HCT116 (cell line): Measurements from ENCODE around the gene CUEDC2. TPM values are rescaled to one million over a fixed set of nuclear protein-coding genes. Genes with fewer than 3 reads are reported as not detected.

Experiments
- ATAC-seq: fragments of 200-7000 bp; cut with Tn5 transposase; 2 replicates; pipeline ENCODE4 v1.9.1; 2020; ENCODE audit warnings: mild to moderate bottlenecking, moderate library complexity
- BruUV-seq: library from RNA; stranded (reverse); fragments of 400-500 nt; replicated peaks from 2 replicates; lab custom pipeline; 2021; lab: Mats Ljungman, UMichigan
- CTCF ChIA-PET: fragments of 300-600 bp; sonication (Branson Sonifier 250); formaldehyde crosslinking; loops from one replicate; lab custom pipeline; 2021; ENCODE audit warnings: antibody characterized with exemption; lab: Charles Lee
- POLR2A ChIA-PET: fragments of 300-600, 350-600 bp; sonication (Branson Sonifier 250); formaldehyde crosslinking; loops from one replicate; lab custom pipeline; 2021; ENCODE audit warnings: antibody characterized with exemption; lab: Charles Lee
- RAD21 ChIA-PET, 2 experiments: fragments of 300-600 bp; sonication (Branson Sonifier 250); formaldehyde crosslinking; loops; one replicate each; lab custom pipeline; 2023; ENCODE audit warnings: low total read pairs in 2 of 2; ENCODE audit not compliant: uncharacterized antibody in 2 of 2, unreplicated experiment in 2 of 2, low non-redundant PET in 1 of 2; lab: Charles Lee
- DNase-seq: peaks from one replicate; pipeline ENCODE4 v3.0.0-alpha.2; 2010; ENCODE audit warnings: low read depth, low spot score
- H2AFZ ChIP-seq: fragments of 200-600 bp; shearing (Covaris generic), sonication (generic); 2 replicates; pipeline ENCODE4 v1.6.1; 2017; ENCODE audit warnings: low read depth, mixed run types, mixed read lengths, antibody characterized with exemption, low read length; ENCODE audit not compliant: poor library complexity, severe bottlenecking
- H3K27ac ChIP-seq: 2 replicates; pipeline ENCODE4 v1.5.1; 2012; ENCODE audit warnings: low read depth, low read length
- H3K27me3 ChIP-seq: fragments of 200-600 bp; sonication (generic); 2 replicates; pipeline ENCODE4 v1.6.1; 2016; ENCODE audit warnings: mixed run types, low read length, mixed read lengths; ENCODE audit not compliant: insufficient read depth
- H3K36me3 ChIP-seq, 2 experiments: fragments of 200-500 bp in 1 of 2; fragments of 200-600 bp in 1 of 2; sonication (Bioruptor generic) in 1 of 2; sonication (generic) in 1 of 2; 2 replicates each; pipeline versions ENCODE4 v1.5.1 to v1.6.1; 2014 to 2016; ENCODE audit warnings: low read length in 2 of 2, inconsistent platforms in 1 of 2, mixed read lengths in 1 of 2, mixed run types in 1 of 2; ENCODE audit not compliant: insufficient read depth in 2 of 2, control insufficient read depth in 1 of 2
- H3K4me1 ChIP-seq, 2 experiments: fragments of 200-600 bp in 1 of 2; sonication (generic) in 1 of 2; 2 replicates each; pipeline versions ENCODE4 v1.5.1 to v1.6.1; 2012 to 2017; ENCODE audit warnings: low read length in 2 of 2, inconsistent platforms in 1 of 2, mild to moderate bottlenecking in 1 of 2, mixed read lengths in 1 of 2, mixed run types in 1 of 2, moderate library complexity in 1 of 2; ENCODE audit not compliant: insufficient read depth in 2 of 2, control insufficient read depth in 1 of 2
- H3K4me2 ChIP-seq: fragments of 200-600 bp; sonication (generic); 2 replicates; pipeline ENCODE4 v1.6.1; 2017; ENCODE audit warnings: mixed run types, low read length, mixed read lengths
- H3K4me3 ChIP-seq, 2 experiments: fragments of 200-600 bp in 1 of 2; sonication (generic) in 1 of 2; replicated peaks in 1 of 2; 2 replicates each; pipeline ENCODE4 v1.5.1; 2011 to 2016; ENCODE audit warnings: low read length in 2 of 2, control low read depth in 1 of 2, low read depth in 1 of 2, mild to moderate bottlenecking in 1 of 2, mixed read lengths in 1 of 2, mixed run types in 1 of 2
- H3K79me2 ChIP-seq: fragments of 200-600 bp; sonication (generic); 2 replicates; pipeline ENCODE4 v1.6.1; 2017; ENCODE audit warnings: mild to moderate bottlenecking, mixed run types, low read length, moderate library complexity, mixed read lengths; ENCODE audit not compliant: insufficient read depth
- H3K9ac ChIP-seq: fragments of 200-600 bp; sonication (generic); 2 replicates; pipeline ENCODE4 v1.6.1; 2016; ENCODE audit warnings: low read length, mixed read lengths
- H3K9me2 ChIP-seq: fragments of 200-600 bp; sonication (generic), shearing (Covaris generic); 2 replicates; pipeline ENCODE4 v1.6.1; 2017; ENCODE audit warnings: mixed run types, mild to moderate bottlenecking, moderate library complexity; ENCODE audit not compliant: insufficient read depth
- H3K9me3 ChIP-seq, 2 experiments: fragments of 200-500 bp in 1 of 2; fragments of 200-600 bp in 1 of 2; sonication (Bioruptor generic) in 1 of 2; sonication (generic) in 1 of 2; 2 replicates each; pipeline ENCODE4 v1.6.1; 2014 to 2017; ENCODE audit warnings: low read length in 2 of 2, mixed read lengths in 2 of 2, inconsistent platforms in 1 of 2, low read depth in 1 of 2, mild to moderate bottlenecking in 1 of 2, mixed run types in 1 of 2, moderate library complexity in 1 of 2; ENCODE audit not compliant: control insufficient read depth in 1 of 2, insufficient read depth in 1 of 2
- H4K20me1 ChIP-seq: fragments of 200-600 bp; sonication (generic), shearing (Covaris generic); 2 replicates; pipeline ENCODE4 v1.6.1; 2017; ENCODE audit warnings: mixed run types, mild to moderate bottlenecking, moderate library complexity; ENCODE audit not compliant: insufficient read depth
- ATF3 ChIP-seq: IDR thresholded peaks from 2 replicates; pipeline ENCODE4 v1.6.1; 2012
- EZH2 ChIP-seq: fragments of 200-600 bp; sonication (generic); IDR thresholded peaks from 2 replicates; pipeline ENCODE4 v1.6.1; 2017; ENCODE audit warnings: antibody characterized with exemption, mixed run types
- EZH2phosphoT487 ChIP-seq: fragments of 200-600 bp; IDR thresholded peaks from 2 replicates; pipeline ENCODE4 v1.6.1; 2018; ENCODE audit warnings: antibody characterized with exemption, borderline replicate concordance
- JUND ChIP-seq: IDR thresholded peaks from 2 replicates; pipeline ENCODE4 v1.6.1; 2012
- POLR2A ChIP-seq: IDR thresholded peaks from 2 replicates; pipeline ENCODE4 v1.7.0; 2011; ENCODE audit warnings: borderline replicate concordance; ENCODE audit not compliant: insufficient read depth, insufficient read length; ENCODE audit errors: extremely low read depth
- SIN3A ChIP-seq: IDR thresholded peaks from 2 replicates; pipeline ENCODE4 v1.6.1; 2012; ENCODE audit warnings: low read depth
- SRF ChIP-seq: IDR thresholded peaks from 2 replicates; pipeline ENCODE4 v1.6.1; 2012; ENCODE audit warnings: low read depth
- YY1 ChIP-seq: IDR thresholded peaks from 2 replicates; pipeline ENCODE4 v1.6.1; 2011; ENCODE audit warnings: low read length, low read depth, moderate library complexity, mild to moderate bottlenecking; ENCODE audit not compliant: insufficient replicate concordance; ENCODE audit errors: extremely low read depth
- intact Hi-C: fragments of 100-400 bp; cut with micrococcal nuclease; formaldehyde crosslinking; loops from 2 replicates; pipeline ENCODE4 v1.10.0; 2022
- total RNA-seq: library from RNA; stranded (reverse); gene quantifications from one replicate; pipeline ENCODE4 v1.2.1, GENCODE V29; 2021; ENCODE audit not compliant: unreplicated experiment

CUEDC2 gene
- total RNA-seq, 1 experiment from 2014 or later: 96.7 TPM

- no peak overlapping the region for H2AFZ ChIP-seq
- DNase-seq (no peak), ATAC-seq (no peak)
- 0 out of 2 replicates have a peak overlapping the region, but pooled peaks have one; percentile 52 for H3K27ac ChIP-seq
- peaks cover 29 to 77% of the 10 kb centered on the region in 2 experiments for H3K4me1 ChIP-seq
- H3K9me3 ChIP-seq: no peaks in the 10 kb centered on the region
- CTCF ChIA-PET: interaction anchor here (0.9 to 9.3 kb wide), 5 partner anchors 9 to 1528 kb away, joined by 3 to 154 read pairs (median 15); partner anchors contain the start of genes ELOVL3 and FBXL15
- RAD21 ChIA-PET: interaction anchor here in 1 of 2 experiments (1.3 kb wide), 1 partner anchor 167 kb away, joined by 3 read pairs; no protein-coding TSS in a partner anchor
- BruUV-seq: no TSS peak
- H3K36me3 ChIP-seq: peaks cover 8 to 26% of the 10 kb centered on the region in 2 experiments; a peak in 3 of 4 replicates
- H3K4me3 ChIP-seq: no peak overlapping the region
- no peaks in the 10 kb centered on the region for H3K27me3 ChIP-seq
- intact Hi-C loops: no loop called here
- H3K79me2 ChIP-seq: peaks cover 13% of the 10 kb centered on the region; the same call in 1 of the 2 replicates
- POLR2A ChIA-PET: interaction anchor here (1.0 to 1.1 kb wide), 2 partner anchors 10 to 167 kb away, joined by 3 read pairs; no protein-coding TSS in a partner anchor
- H3K9me2 ChIP-seq: no peaks in the 10 kb centered on the region
- TF ChIP-seq ATF3 (no peak), YY1 (no peak), POLR2A (no peak), SRF (no peak), EZH2phosphoT487 (no peak), JUND (no peak), SIN3A (no peak), EZH2 (no peak)
- TF ChIP-seq, all 23 proteins: peak for 0
- Histone ChIP-seq H4K20me1 (no peaks in the 10 kb centered on the region), H3K9ac (no peak overlapping the region), H3K4me2 (peak overlapping the region; percentile 99; the same call in 1 of the 2 replicates)
These were observed 34.9 kb downstream of the CUEDC2 start for GRCh38 chr10:102397222-102398171.
